Keratinocyte (primary cell): ENCODE data around the gene RGS6. TPM values are rescaled to one million over a fixed set of nuclear protein-coding genes. Genes with fewer than 3 reads are reported as not detected.

ENCODE experiments used
- DNase-seq: peaks from one replicate; pipeline ENCODE4 v3.0.0-alpha.2; 2011; ENCODE audit warnings: low read depth, missing footprints, low spot score
- FAIRE-seq: peaks from 2 replicates; lab custom pipeline; 2011; peaks lifted over from hg19 to GRCh38; lab: Jason Lieb, UNC
- H2AFZ ChIP-seq: 2 replicates; pipeline ENCODE4 v1.6.0; 2012; ENCODE audit warnings: low read length, control low read depth, inconsistent platforms; ENCODE audit not compliant: control insufficient read depth
- H3K27ac ChIP-seq: 2 replicates; pipeline ENCODE4 v1.5.1; 2011; ENCODE audit warnings: low read length; ENCODE audit not compliant: control insufficient read depth, insufficient read depth
- H3K27me3 ChIP-seq: 3 replicates; pipeline ENCODE4 v1.6.0; 2011; ENCODE audit warnings: low read length; ENCODE audit not compliant: control insufficient read depth, insufficient read depth; ENCODE audit errors: extremely low read depth
- H3K36me3 ChIP-seq, 2 experiments: 2 replicates in 1 of 2; 3 replicates in 1 of 2; pipeline ENCODE4 v1.5.1; 2011; ENCODE audit warnings: low read length in 2 of 2, mild to moderate bottlenecking in 1 of 2; ENCODE audit not compliant: control insufficient read depth in 2 of 2, insufficient read depth in 2 of 2; ENCODE audit errors: extremely low read depth in 1 of 2
- H3K4me1 ChIP-seq: 3 replicates; pipeline ENCODE4 v1.5.1; 2011; ENCODE audit warnings: low read length; ENCODE audit not compliant: control insufficient read depth, insufficient read depth; ENCODE audit errors: extremely low read depth
- H3K4me2 ChIP-seq: 3 replicates; pipeline ENCODE4 v1.6.0; 2011; ENCODE audit warnings: low read depth, low read length; ENCODE audit not compliant: control insufficient read depth, insufficient read depth; ENCODE audit errors: extremely low read depth
- H3K4me3 ChIP-seq, 3 experiments: fragments of 200-600 bp in 1 of 3; sonication (generic) in 1 of 3; 2 replicates in 2 of 3; 3 replicates in 1 of 3; pipeline ENCODE4 v1.5.1; 2011 to 2016; ENCODE audit warnings: low read length in 3 of 3, mild to moderate bottlenecking in 3 of 3, control low read depth in 2 of 3, inconsistent platforms in 1 of 3, low read depth in 1 of 3, mixed read lengths in 1 of 3, mixed run types in 1 of 3, moderate library complexity in 1 of 3; ENCODE audit not compliant: control insufficient read depth in 2 of 3, insufficient read depth in 2 of 3; ENCODE audit errors: extremely low read depth in 1 of 3
- H3K79me2 ChIP-seq: 2 replicates; pipeline ENCODE4 v1.6.0; 2012; ENCODE audit warnings: low read length; ENCODE audit not compliant: control insufficient read depth, insufficient read depth
- H3K9ac ChIP-seq: 3 replicates; pipeline ENCODE4 v1.6.0; 2011; ENCODE audit warnings: low read length; ENCODE audit not compliant: control insufficient read depth, insufficient read depth; ENCODE audit errors: extremely low read depth
- H3K9me1 ChIP-seq: 3 replicates; pipeline ENCODE4 v1.6.0; 2011; ENCODE audit warnings: low read length; ENCODE audit not compliant: control insufficient read depth, insufficient read depth; ENCODE audit errors: extremely low read depth
- H3K9me3 ChIP-seq: 2 replicates; pipeline ENCODE4 v1.5.1; 2012; ENCODE audit warnings: low read depth, low read length; ENCODE audit not compliant: control insufficient read depth
- H4K20me1 ChIP-seq: 3 replicates; pipeline ENCODE4 v1.6.0; 2011; ENCODE audit warnings: low read length; ENCODE audit not compliant: control insufficient read depth, insufficient read depth; ENCODE audit errors: extremely low read depth
- EZH2 ChIP-seq: IDR thresholded peaks from one replicate; pipeline ENCODE4 v1.6.1; 2012; ENCODE audit warnings: inconsistent platforms, mild to moderate bottlenecking, low read length, moderate library complexity
- dilution Hi-C: fragments of 300-500 bp; cut with MboI; formaldehyde crosslinking; loops from one replicate; pipeline ENCODE4 v1.7.0; 2020; ENCODE audit warnings: low sequenced_read_pairs; ENCODE audit not compliant: extremely low pct_ligation_motif_present
- polyA plus RNA-seq, 5 experiments: library from polyadenylated mRNA; depleted of rRNA in 3 of 5; stranded (reverse) in 3 of 5; stranded (forward) in 1 of 5; unstranded in 1 of 5; fragments of >200 nt; gene quantifications; 1 replicate in 1 of 5; 2 replicates in 3 of 5; 3 replicates in 1 of 5; pipeline versions ENCODE4 v1.2.1 to v1.2.3, GENCODE V29; 2011 to 2012; ENCODE audit warnings: missing spikeins in 2 of 5, low read depth in 1 of 5, low replicate concordance in 1 of 5
- TF ChIP-seq, protein P1 (sequence below), 3 experiments: IDR thresholded peaks in 1 of 3; conservative IDR thresholded peaks in 1 of 3; optimal IDR thresholded peaks in 1 of 3; 2 replicates in 2 of 3; 3 replicates in 1 of 3; pipeline versions ENCODE3 to v1.5.1; 2011; ENCODE audit warnings: low read length in 3 of 3, mild to moderate bottlenecking in 3 of 3, moderate library complexity in 2 of 3, control low read depth in 1 of 3, inconsistent platforms in 1 of 3; ENCODE audit not compliant: insufficient read depth in 2 of 3; ENCODE audit errors: extremely low read depth in 1 of 3

The RGS6 gene
- polyA plus RNA-seq, 1 donor (not counting 4 experiments of a cell fraction or from before 2014, with no cell fraction given): not detected

DNA sequence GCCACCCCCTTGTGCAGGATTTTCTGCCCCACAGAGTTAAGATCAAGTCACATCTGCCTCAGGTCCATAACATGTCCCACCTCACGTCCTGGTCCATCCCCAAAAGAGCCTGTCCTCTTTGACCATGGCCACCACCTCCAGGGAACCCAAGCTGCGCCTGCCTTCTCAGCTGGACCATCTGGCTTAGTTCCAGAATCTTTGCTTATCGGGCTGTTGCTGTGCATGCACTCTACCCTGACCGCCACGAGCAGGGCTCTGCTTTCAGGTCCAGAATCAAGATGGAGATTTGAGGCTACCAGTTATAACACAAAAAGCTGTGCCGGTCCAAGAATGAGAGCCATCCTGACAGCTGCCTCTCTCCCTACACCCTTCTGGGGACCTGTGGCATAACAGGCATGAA is 635.0 kb downstream of the RGS6 start:
- Histone ChIP-seq H3K9me1 (no peaks in the 10 kb centered on the region), H3K27me3 (no peaks in the 10 kb centered on the region), H3K4me2 (no peak overlapping the region), H2AFZ (no peak overlapping the region), H4K20me1 (no peaks in the 10 kb centered on the region), H3K9ac (no peak overlapping the region), H3K79me2 (no peaks in the 10 kb centered on the region), H3K4me1 (no peaks in the 10 kb centered on the region), H3K9me3 (no peaks in the 10 kb centered on the region), H3K4me3 (no peak overlapping the region), H3K36me3 (no peaks in the 10 kb centered on the region), H3K27ac (no peak overlapping the region)
- dilution Hi-C loops: no loop called here
- no peak for TF ChIP-seq EZH2
- TF ChIP-seq, protein P1, sequence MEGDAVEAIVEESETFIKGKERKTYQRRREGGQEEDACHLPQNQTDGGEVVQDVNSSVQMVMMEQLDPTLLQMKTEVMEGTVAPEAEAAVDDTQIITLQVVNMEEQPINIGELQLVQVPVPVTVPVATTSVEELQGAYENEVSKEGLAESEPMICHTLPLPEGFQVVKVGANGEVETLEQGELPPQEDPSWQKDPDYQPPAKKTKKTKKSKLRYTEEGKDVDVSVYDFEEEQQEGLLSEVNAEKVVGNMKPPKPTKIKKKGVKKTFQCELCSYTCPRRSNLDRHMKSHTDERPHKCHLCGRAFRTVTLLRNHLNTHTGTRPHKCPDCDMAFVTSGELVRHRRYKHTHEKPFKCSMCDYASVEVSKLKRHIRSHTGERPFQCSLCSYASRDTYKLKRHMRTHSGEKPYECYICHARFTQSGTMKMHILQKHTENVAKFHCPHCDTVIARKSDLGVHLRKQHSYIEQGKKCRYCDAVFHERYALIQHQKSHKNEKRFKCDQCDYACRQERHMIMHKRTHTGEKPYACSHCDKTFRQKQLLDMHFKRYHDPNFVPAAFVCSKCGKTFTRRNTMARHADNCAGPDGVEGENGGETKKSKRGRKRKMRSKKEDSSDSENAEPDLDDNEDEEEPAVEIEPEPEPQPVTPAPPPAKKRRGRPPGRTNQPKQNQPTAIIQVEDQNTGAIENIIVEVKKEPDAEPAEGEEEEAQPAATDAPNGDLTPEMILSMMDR (optimal IDR thresholded peaks at IDR 0.05 in 1 of 3, IDR thresholded peaks at IDR 0.05 in 1 of 3, conservative IDR thresholded peaks at IDR 0.05 in 1 of 3; ENCODE audit: extremely low read depth in 1 of 3, insufficient read depth in 2 of 3, low read length in 3 of 3): no peak
- FAIRE-seq (no peak), DNase-seq (no peak)

DNA sequence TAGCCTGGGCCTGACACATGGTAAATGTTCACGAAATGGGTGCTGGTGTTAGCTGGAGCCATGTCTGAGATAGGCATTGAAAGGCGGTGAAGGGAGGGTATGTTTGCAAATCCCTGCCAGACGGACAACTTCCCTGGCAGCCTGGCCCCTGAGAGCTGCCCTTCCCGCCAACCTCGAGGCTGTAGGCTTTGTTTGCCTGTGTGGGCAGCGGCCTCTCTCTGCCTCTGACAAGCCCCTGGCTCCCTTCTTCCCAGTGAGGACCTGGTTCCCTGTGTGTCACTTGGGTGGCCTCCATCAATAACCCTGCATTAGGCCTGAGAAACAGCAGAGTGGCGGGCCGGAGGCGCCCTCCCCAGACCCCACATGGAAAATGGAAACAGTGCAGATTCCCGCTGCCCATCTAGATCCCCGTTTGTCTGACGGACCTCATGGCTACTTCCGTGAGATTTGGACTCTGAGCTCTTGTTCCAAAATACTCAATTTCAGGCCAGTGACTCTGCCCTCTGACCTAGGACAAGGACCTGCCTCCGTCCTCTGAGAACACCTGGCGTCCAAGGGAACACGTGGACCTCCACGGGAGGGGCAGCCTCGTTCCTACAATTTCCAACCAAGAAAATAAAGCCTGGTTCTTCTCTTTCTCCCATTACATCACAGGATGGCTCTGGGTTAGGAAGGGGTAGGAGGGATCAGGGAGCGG is 636.2 kb downstream of the RGS6 start:
- Histone ChIP-seq H3K27ac (no peak overlapping the region), H3K4me3 (no peak overlapping the region), H4K20me1 (no peaks in the 10 kb centered on the region), H2AFZ (no peak overlapping the region), H3K9me3 (no peaks in the 10 kb centered on the region), H3K79me2 (no peaks in the 10 kb centered on the region), H3K36me3 (no peaks in the 10 kb centered on the region), H3K9ac (no peak overlapping the region), H3K4me2 (no peak overlapping the region), H3K9me1 (no peaks in the 10 kb centered on the region), H3K27me3 (no peaks in the 10 kb centered on the region), H3K4me1 (no peaks in the 10 kb centered on the region)
- dilution Hi-C loops: no loop called here
- FAIRE-seq (no peak), DNase-seq (no peak)
- no peak for TF ChIP-seq EZH2
- TF ChIP-seq, protein P1 (optimal IDR thresholded peaks at IDR 0.05 in 1 of 3, IDR thresholded peaks at IDR 0.05 in 1 of 3, conservative IDR thresholded peaks at IDR 0.05 in 1 of 3; ENCODE audit: extremely low read depth in 1 of 3, insufficient read depth in 2 of 3, low read length in 3 of 3): no peak
